ENCODE results near the gene KLHDC4.

KLHDC4 gene

DNA sequence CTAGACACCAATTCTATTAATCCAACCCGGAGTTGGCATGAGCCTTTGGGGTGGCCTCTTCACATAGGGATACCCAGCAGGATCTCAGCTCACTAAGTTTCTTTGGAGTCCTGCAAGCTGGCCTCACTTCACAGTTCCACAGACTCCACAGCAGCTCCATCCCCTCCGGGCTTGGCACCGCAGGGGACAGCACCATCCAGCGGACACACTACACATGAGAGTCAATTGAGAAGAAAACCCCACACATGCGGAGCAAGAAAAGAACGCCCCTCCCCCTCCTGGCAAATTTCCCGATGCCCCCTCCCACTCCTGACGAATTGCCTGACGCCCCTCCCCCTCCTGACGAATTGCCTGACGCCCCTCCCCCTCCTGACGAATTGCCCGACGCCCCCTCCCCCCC, 31.1 kb downstream of the KLHDC4 start:
- H3K36me3 ChIP-seq (ENCODE audit: low read length) = peaks cover 18% of the 10 kb centered on the region
- H3F3A ChIP-seq (ENCODE audit: insufficient read depth) = no peaks in the 10 kb centered on the region; the same call in 1 of the 2 replicates
- no peaks in the 10 kb centered on the region for H4K20me1 ChIP-seq (ENCODE audit: low read depth, low read length)
- H3K4me2 ChIP-seq (ENCODE audit: low read depth, low read length, poor library complexity, severe bottlenecking) = no peak overlapping the region
- no peaks in the 10 kb centered on the region for H3K27me3 ChIP-seq (ENCODE audit: low read length)
- no peak overlapping the region for H3K9ac ChIP-seq (ENCODE audit: low read length)
- no peaks in the 10 kb centered on the region for H3K9me3 ChIP-seq (ENCODE audit: insufficient read depth, low read length)
- no peak for TF ChIP-seq EZH2phosphoT487 (conservative IDR thresholded peaks at IDR 0.05; ENCODE audit: low read length)
- TF ChIP-seq, protein P1, sequence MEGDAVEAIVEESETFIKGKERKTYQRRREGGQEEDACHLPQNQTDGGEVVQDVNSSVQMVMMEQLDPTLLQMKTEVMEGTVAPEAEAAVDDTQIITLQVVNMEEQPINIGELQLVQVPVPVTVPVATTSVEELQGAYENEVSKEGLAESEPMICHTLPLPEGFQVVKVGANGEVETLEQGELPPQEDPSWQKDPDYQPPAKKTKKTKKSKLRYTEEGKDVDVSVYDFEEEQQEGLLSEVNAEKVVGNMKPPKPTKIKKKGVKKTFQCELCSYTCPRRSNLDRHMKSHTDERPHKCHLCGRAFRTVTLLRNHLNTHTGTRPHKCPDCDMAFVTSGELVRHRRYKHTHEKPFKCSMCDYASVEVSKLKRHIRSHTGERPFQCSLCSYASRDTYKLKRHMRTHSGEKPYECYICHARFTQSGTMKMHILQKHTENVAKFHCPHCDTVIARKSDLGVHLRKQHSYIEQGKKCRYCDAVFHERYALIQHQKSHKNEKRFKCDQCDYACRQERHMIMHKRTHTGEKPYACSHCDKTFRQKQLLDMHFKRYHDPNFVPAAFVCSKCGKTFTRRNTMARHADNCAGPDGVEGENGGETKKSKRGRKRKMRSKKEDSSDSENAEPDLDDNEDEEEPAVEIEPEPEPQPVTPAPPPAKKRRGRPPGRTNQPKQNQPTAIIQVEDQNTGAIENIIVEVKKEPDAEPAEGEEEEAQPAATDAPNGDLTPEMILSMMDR (IDR thresholded peaks at IDR 0.05; ENCODE audit: insufficient read depth, low read length, poor library complexity, severe bottlenecking) = no peak
- H3K4me3 ChIP-seq (ENCODE audit: insufficient read depth, low read length, poor library complexity, severe bottlenecking) = no peak overlapping the region
- H3K9me2 ChIP-seq (replicated peaks; ENCODE audit: insufficient read depth, low read length) = no peaks in the 10 kb centered on the region
- peaks cover 37% of the 10 kb centered on the region for H3K79me2 ChIP-seq (ENCODE audit: insufficient read depth, low read length)
- H2AFZ ChIP-seq (ENCODE audit: low read depth, low read length, severe bottlenecking) = no peak overlapping the region
- H3K27ac ChIP-seq (ENCODE audit: low read depth, low read length) = no peak overlapping the region

DNA sequence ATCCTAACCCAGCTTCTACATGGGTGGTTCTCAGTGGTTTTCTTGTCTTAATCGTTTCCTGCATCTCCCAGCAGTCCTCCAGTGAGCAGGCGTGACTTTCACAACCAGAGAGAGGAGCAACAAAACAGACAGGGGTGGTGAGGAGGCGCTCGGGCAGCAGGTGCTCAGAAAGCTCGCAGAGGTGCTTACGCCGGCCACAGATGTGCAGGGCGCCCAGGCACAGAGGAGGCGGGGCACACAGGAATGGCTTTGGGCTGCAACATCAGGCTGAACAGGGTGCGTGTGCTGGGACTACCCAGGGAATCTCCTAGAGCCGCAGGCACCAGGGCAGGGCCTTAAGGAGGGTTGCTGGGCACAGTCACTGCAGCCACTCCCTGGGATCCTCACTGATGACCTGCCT, 32.6 kb downstream of the KLHDC4 start:
- Histone ChIP-seq H3K9me2 (replicated peaks; ENCODE audit: insufficient read depth, low read length) (no peaks in the 10 kb centered on the region), H3K9ac (ENCODE audit: low read length) (no peak overlapping the region), H3K27ac (ENCODE audit: low read depth, low read length) (no peak overlapping the region), H3K4me2 (ENCODE audit: low read depth, low read length, poor library complexity, severe bottlenecking) (no peak overlapping the region), H3K79me2 (ENCODE audit: insufficient read depth, low read length) (peaks cover 34% of the 10 kb centered on the region), H4K20me1 (ENCODE audit: low read depth, low read length) (no peaks in the 10 kb centered on the region), H3K9me3 (ENCODE audit: insufficient read depth, low read length) (no peaks in the 10 kb centered on the region), H3F3A (ENCODE audit: insufficient read depth) (peaks cover 3% of the 10 kb centered on the region; the same call in 1 of the 2 replicates), H3K27me3 (ENCODE audit: low read length) (no peaks in the 10 kb centered on the region), H3K36me3 (ENCODE audit: low read length) (peaks cover 18% of the 10 kb centered on the region), H2AFZ (ENCODE audit: low read depth, low read length, severe bottlenecking) (no peak overlapping the region), H3K4me3 (ENCODE audit: insufficient read depth, low read length, poor library complexity, severe bottlenecking) (no peak overlapping the region)
- no peak for TF ChIP-seq EZH2phosphoT487 (conservative IDR thresholded peaks at IDR 0.05; ENCODE audit: low read length)
- TF ChIP-seq, protein P1 (IDR thresholded peaks at IDR 0.05; ENCODE audit: insufficient read depth, low read length, poor library complexity, severe bottlenecking) = no peak

DNA sequence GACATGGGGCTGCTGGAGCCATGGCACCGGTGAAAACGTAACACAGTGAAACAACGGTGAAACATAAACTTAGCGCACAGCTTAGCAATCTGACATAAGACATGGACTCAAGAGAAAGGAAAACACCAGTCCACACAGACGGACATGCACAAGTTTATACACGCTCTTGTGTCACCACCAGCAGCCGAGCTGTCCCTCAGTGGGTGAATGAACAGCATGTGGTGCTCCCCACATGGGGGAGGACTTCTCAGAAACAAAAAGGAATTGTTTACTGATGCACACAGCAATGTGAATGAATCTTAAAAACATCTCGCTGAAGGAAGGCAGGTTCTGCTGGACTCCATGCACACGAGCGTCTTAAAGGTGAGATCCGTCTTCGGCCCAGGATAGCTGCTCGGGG, 34.2 kb downstream of the KLHDC4 start:
- Histone ChIP-seq H2AFZ (ENCODE audit: low read depth, low read length, severe bottlenecking) (no peak overlapping the region), H3K79me2 (ENCODE audit: insufficient read depth, low read length) (peaks cover 26% of the 10 kb centered on the region)
- no peak for TF ChIP-seq EZH2phosphoT487 (conservative IDR thresholded peaks at IDR 0.05; ENCODE audit: low read length)
- TF ChIP-seq, protein P1 (IDR thresholded peaks at IDR 0.05; ENCODE audit: insufficient read depth, low read length, poor library complexity, severe bottlenecking) = no peak

More for the DNA sequence above, 34.2 kb downstream of the KLHDC4 start:
- Histone ChIP-seq H3K36me3 (ENCODE audit: low read length) (peaks cover 17% of the 10 kb centered on the region), H4K20me1 (ENCODE audit: low read depth, low read length) (no peaks in the 10 kb centered on the region), H3K9me2 (replicated peaks; ENCODE audit: insufficient read depth, low read length) (no peaks in the 10 kb centered on the region), H3K4me2 (ENCODE audit: low read depth, low read length, poor library complexity, severe bottlenecking) (no peak overlapping the region), H3K4me3 (ENCODE audit: insufficient read depth, low read length, poor library complexity, severe bottlenecking) (no peak overlapping the region), H3K9ac (ENCODE audit: low read length) (no peak overlapping the region), H3K27me3 (ENCODE audit: low read length) (no peaks in the 10 kb centered on the region), H3K9me3 (ENCODE audit: insufficient read depth, low read length) (no peaks in the 10 kb centered on the region), H3K27ac (ENCODE audit: low read depth, low read length) (no peak overlapping the region), H3F3A (ENCODE audit: insufficient read depth) (peaks cover 8% of the 10 kb centered on the region; the same call in 1 of the 2 replicates)

Data from SU-DHL-6 (cell line).